Brain microvascular endothelial cell (primary cell): Measurements from ENCODE around the gene CAPZA3.
"Not testable (repeated sequence)": the region's sequence is repeated elsewhere in the genome, so short reads cannot be mapped to it uniquely, and the experiment has no call there.

Source experiments
- DNase-seq: peaks from one replicate; pipeline ENCODE4 v3.0.0-alpha.2; 2020
- H3K27ac ChIP-seq: fragments of 250-450 bp; sonication (Bioruptor Pico); 2 replicates; pipeline ENCODE4 v1.5.1; 2020; ENCODE audit warnings: mild to moderate bottlenecking, moderate library complexity
- H3K27me3 ChIP-seq: fragments of 250-450 bp; sonication (Bioruptor Pico); replicated peaks from 2 replicates; pipeline ENCODE4 v1.5.1; 2020; ENCODE audit warnings: mild to moderate bottlenecking
- H3K36me3 ChIP-seq: fragments of 250-450 bp; sonication (Bioruptor Pico); replicated peaks from 2 replicates; pipeline ENCODE4 v1.5.1; 2020; ENCODE audit warnings: mild to moderate bottlenecking
- H3K4me3 ChIP-seq: 2 replicates; pipeline ENCODE4 v1.5.1; 2011; ENCODE audit warnings: low read depth, mild to moderate bottlenecking, control low read depth, low read length, moderate library complexity
- CTCF ChIP-seq: IDR thresholded peaks from 2 replicates; pipeline ENCODE4 v1.5.1; 2011; ENCODE audit warnings: low read depth, mild to moderate bottlenecking, moderate library complexity, low read length, control low read depth, inconsistent platforms; ENCODE audit errors: missing control alignments
- in situ Hi-C: cut with HindIII; loops from 2 replicates; pipeline ENCODE4 v1.10.0; 2017; ENCODE audit warnings: low sequenced_read_pairs, low pct_ligation_motif_present

Gene CAPZA3

GRCh38 chr12:18737819-18738218, at the start of gene CAPZA3, which contains the start of gene PLCZ1:
Gene CAPZA3 (plus strand): TSS chr12:18738119. CDS start chr12:18738269, 150 bp downstream.
Gene PLCZ1 (minus strand): TSS chr12:18738012. CDS start chr12:18737371, 641 bp downstream.
- H3K27me3 ChIP-seq: no peaks in the 10 kb centered on the region
- in situ Hi-C loops: no loop called here
- DNase-seq: no peak
- TF ChIP-seq CTCF: no peak
- no peak within 1 kb of the TSS for H3K27ac ChIP-seq
- H3K4me3 ChIP-seq: no peak within 1 kb of the TSS
- H3K36me3 ChIP-seq: no peaks in the 10 kb centered on the region

GRCh38 chr12:18689771-18690170, 48.1 kb upstream of the CAPZA3 start:
- in situ Hi-C loops: no loop called here
- no peaks in the 10 kb centered on the region for H3K27me3 ChIP-seq
- H3K4me3 ChIP-seq: no peak overlapping the region
- H3K27ac ChIP-seq: no peak overlapping the region
- DNase-seq: no peak
- TF ChIP-seq CTCF: no peak
- no peaks in the 10 kb centered on the region for H3K36me3 ChIP-seq

- DNase-seq: peak; percentile 85
- peak overlapping the region; percentile 37 for H3K27ac ChIP-seq
Measured at GRCh38 chr12:18690653-18691052, 47.3 kb upstream of the CAPZA3 start.

GRCh38 chr12:18693986-18694385, 43.9 kb upstream of the CAPZA3 start:
- H3K27ac ChIP-seq, in situ Hi-C loops, H3K27me3 ChIP-seq, DNase-seq, H3K4me3 ChIP-seq, H3K36me3 ChIP-seq: not testable (repeated sequence)

More at GRCh38 chr12:18690653-18691052, 47.3 kb upstream of the CAPZA3 start:
- Histone ChIP-seq H3K4me3 (no peak overlapping the region), H3K27me3 (no peaks in the 10 kb centered on the region), H3K36me3 (no peaks in the 10 kb centered on the region)
- TF ChIP-seq CTCF: no peak
- in situ Hi-C loops: no loop called here

GRCh38 chr12:18696971-18697602, 40.8 kb upstream of the CAPZA3 start:
- no peak for TF ChIP-seq CTCF
- H3K36me3 ChIP-seq: no peaks in the 10 kb centered on the region
- peak; percentile 39 for DNase-seq
- in situ Hi-C loops: no loop called here
- H3K4me3 ChIP-seq: no peak overlapping the region
- H3K27me3 ChIP-seq: no peaks in the 10 kb centered on the region
- H3K27ac ChIP-seq: no peak overlapping the region

- no peaks in the 10 kb centered on the region for H3K27me3 ChIP-seq
- no peaks in the 10 kb centered on the region for H3K36me3 ChIP-seq
- peak; percentile 62 for DNase-seq
- H3K4me3 ChIP-seq: no peak overlapping the region
- in situ Hi-C loops: no loop called here
- no peak for TF ChIP-seq CTCF
- H3K27ac ChIP-seq: no peak overlapping the region
Measured at GRCh38 chr12:18700271-18700670, 37.6 kb upstream of the CAPZA3 start.
